ENCODE data around the gene FXYD6.

Gene FXYD6

DNA sequence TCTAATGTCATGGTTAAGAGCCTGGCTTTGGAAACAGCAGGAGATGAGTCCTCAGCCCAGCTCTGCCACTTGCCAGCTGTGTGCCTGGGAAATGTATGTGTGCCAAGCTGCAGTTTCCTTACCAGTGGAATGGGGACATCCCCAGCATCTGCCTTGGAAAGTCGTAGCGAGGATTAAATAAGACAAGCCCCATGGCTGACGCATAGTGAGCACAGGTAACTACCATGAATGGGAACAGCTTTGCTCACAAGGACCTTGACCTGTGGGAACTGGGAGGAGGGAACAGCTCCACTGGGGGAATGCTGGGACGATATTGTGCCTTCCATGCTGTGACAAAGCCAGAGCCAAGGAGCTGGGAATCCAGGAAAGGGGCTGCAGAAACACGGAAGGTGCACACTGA lies 76.8 kb downstream of the FXYD6 start:
- H3K4me3 ChIP-seq (replicated peaks; ENCODE audit: low read depth, low read length): no peak overlapping the region
- no peak for DNase-seq (ENCODE audit: extremely low read depth, low read depth)
- TF ChIP-seq, protein P1, sequence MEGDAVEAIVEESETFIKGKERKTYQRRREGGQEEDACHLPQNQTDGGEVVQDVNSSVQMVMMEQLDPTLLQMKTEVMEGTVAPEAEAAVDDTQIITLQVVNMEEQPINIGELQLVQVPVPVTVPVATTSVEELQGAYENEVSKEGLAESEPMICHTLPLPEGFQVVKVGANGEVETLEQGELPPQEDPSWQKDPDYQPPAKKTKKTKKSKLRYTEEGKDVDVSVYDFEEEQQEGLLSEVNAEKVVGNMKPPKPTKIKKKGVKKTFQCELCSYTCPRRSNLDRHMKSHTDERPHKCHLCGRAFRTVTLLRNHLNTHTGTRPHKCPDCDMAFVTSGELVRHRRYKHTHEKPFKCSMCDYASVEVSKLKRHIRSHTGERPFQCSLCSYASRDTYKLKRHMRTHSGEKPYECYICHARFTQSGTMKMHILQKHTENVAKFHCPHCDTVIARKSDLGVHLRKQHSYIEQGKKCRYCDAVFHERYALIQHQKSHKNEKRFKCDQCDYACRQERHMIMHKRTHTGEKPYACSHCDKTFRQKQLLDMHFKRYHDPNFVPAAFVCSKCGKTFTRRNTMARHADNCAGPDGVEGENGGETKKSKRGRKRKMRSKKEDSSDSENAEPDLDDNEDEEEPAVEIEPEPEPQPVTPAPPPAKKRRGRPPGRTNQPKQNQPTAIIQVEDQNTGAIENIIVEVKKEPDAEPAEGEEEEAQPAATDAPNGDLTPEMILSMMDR (IDR thresholded peaks at IDR 0.05; ENCODE audit: low read depth, low read length, missing control alignments): no peak

DNA sequence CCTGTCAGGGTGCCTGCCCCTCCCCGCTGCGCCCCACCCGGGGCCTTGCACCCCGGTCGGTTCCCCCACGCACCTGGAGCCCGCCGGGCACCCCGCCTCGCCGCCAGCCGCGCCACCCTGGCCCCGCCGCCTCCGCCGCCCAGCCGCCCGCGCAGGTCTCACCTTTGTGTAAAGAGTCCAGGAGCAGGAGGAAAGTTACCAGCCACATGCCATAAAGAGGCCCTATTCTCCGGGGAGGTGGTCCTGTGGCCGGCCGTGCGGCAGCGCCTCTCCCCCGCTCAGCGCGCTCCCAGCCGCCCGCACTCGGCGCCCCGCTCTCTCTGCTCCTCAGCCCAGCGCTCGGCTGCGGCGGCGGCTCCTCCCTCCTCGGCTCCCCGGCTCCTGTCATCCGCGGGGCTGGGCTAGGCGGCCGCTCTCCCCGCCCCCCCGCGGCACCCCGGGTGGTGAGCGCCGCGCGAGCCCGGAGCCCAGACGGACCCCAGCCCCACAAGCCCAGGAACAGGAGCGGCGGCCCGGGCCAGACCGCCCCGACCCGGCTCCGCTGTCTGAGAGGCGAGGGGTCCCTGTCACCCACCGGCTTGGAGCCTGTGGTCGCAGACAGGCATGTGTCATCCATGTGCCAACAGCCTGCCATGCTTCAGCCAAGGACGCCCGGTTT lies 79.5 kb downstream of the FXYD6 start, which contains the start of gene DSCAML1:
DSCAML1 (minus strand) TSS at position 345 of the 658 bp plus-strand sequence; CDS start at position 208, 137 bp downstream.
- no peak for DNase-seq (ENCODE audit: extremely low read depth, low read depth)
- H3K4me3 ChIP-seq (replicated peaks; ENCODE audit: low read depth, low read length): no peak within 1 kb of the TSS
- TF ChIP-seq, protein P1 (IDR thresholded peaks at IDR 0.05; ENCODE audit: low read depth, low read length, missing control alignments): no peak

GRCh38 chr11:117796456-117796871 lies 80.0 kb downstream of the FXYD6 start:
- TF ChIP-seq, protein P1 (IDR thresholded peaks at IDR 0.05; ENCODE audit: low read depth, low read length, missing control alignments): no peak
- no peak for DNase-seq (ENCODE audit: extremely low read depth, low read depth)
- no peak overlapping the region for H3K4me3 ChIP-seq (replicated peaks; ENCODE audit: low read depth, low read length)

GRCh38 chr11:117795638-117796455 lies 80.6 kb downstream of the FXYD6 start:
- H3K4me3 ChIP-seq (replicated peaks; ENCODE audit: low read depth, low read length): no peak overlapping the region
- TF ChIP-seq, protein P1 (IDR thresholded peaks at IDR 0.05; ENCODE audit: low read depth, low read length, missing control alignments): no peak
- no peak for DNase-seq (ENCODE audit: extremely low read depth, low read depth)

DNA sequence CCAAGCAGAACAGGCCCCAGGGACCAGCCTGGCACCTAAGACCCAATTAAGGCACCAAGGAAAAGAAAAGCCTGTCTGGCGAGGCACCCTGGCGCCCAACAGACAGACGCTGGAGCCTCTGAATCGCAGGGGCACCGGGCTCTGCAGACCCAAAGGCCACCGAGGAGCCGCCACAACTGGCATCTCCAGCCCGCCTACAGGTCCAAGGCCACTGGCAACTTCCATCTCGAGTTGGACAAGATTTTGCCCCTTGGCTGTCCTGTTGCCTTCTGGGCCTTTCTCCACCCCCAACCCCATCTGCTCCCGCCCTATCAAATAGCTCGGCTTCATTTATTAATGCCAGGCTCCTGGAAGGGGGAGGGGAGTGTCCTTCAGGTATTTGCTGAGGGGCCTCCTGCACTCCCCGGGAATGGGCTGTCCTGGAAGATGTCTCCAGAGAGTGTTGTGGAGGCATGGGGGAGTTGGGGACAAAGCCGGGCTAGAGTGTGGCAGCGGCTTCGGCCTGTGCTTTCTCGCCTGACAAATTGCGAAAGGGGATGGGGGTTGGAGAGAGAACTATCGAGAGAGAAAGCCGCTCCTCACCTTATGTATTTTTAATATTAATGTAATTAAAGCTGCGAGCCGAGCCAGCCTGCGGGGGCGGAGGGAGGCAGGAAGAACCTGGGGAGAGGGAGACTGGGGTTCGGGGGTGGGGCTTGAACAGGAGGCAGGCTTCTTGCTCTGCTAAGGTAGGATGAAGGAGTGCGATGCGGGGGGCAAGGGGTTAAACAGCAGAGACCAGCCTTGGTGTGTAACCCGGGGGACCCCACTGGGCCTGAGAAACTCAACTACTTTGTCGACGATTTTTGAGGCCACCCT lies 81.5 kb downstream of the FXYD6 start:
- DNase-seq (ENCODE audit: extremely low read depth, low read depth): no peak
- TF ChIP-seq, protein P1 (IDR thresholded peaks at IDR 0.05; ENCODE audit: low read depth, low read length, missing control alignments): no peak
- no peak overlapping the region for H3K4me3 ChIP-seq (replicated peaks; ENCODE audit: low read depth, low read length)

GRCh38 chr11:117794135-117794534 lies 82.3 kb downstream of the FXYD6 start:
- DNase-seq (ENCODE audit: extremely low read depth, low read depth): no peak
- H3K4me3 ChIP-seq (replicated peaks; ENCODE audit: low read depth, low read length): no peak overlapping the region
- TF ChIP-seq, protein P1 (IDR thresholded peaks at IDR 0.05; ENCODE audit: low read depth, low read length, missing control alignments): no peak

All from HFF-Myc (cell line).